ENCODE results near the gene ZNF487.

- TF ChIP-seq CTCF (IDR thresholded peaks at IDR 0.05) = no peak
- TF ChIP-seq ZFX (IDR thresholded peaks at IDR 0.05; ENCODE audit: borderline replicate concordance) = no peak
These were observed 87.7 kb downstream of the ZNF487 start for GRCh38 chr10:43524434-43525247.

All from 22Rv1 (cell line).